ENCODE measurements around the gene ANKS6.
A peak's percentile ranks its signal among the peaks of the same experiment; 100 is the strongest.

- TF ChIP-seq POLR2A (IDR thresholded peaks at IDR 0.05) (no peak), CTCF (IDR thresholded peaks at IDR 0.05) (peak in 4 of 7 experiments; percentile 20 to 44 (median 34))
These were observed 50.9 kb downstream of the ANKS6 start for GRCh38 chr9:98745470-98745869.
